Neural cell (in vitro differentiated cells): ENCODE measurements around the gene GNPTG. TPM values are rescaled to one million over a fixed set of nuclear protein-coding genes. Genes with fewer than 3 reads are reported as not detected.

ENCODE experiments used
- H2AFZ ChIP-seq: fragments of 200-600, 300-800 bp; sonication (generic), shearing (Covaris generic); 2 replicates; pipeline ENCODE4 v1.6.0; 2014; ENCODE audit warnings: low read depth, mild to moderate bottlenecking, antibody characterized with exemption, low read length, moderate library complexity
- H3F3A ChIP-seq: fragments of 200-600 bp; shearing (Covaris generic); 2 replicates; pipeline ENCODE4 v1.6.1; 2016; ENCODE audit warnings: mild to moderate bottlenecking, moderate library complexity, mixed read lengths, antibody characterized with exemption, low read length; ENCODE audit not compliant: insufficient read depth, poor library complexity, severe bottlenecking
- H3K27ac ChIP-seq: fragments of 200-600, 300-800 bp; sonication (generic), shearing (Covaris generic); 2 replicates; pipeline ENCODE4 v1.5.1; 2014; ENCODE audit warnings: mild to moderate bottlenecking, low read length, moderate library complexity
- H3K27me3 ChIP-seq: fragments of 300-800, 200-600 bp; sonication (generic), shearing (Covaris generic); 2 replicates; pipeline ENCODE4 v1.6.0; 2014; ENCODE audit warnings: mild to moderate bottlenecking, low read depth, low read length, moderate library complexity; ENCODE audit not compliant: insufficient read depth
- H3K36me3 ChIP-seq: fragments of 300-800, 200-600 bp; sonication (generic), shearing (Covaris generic); 2 replicates; pipeline ENCODE4 v1.5.1; 2014; ENCODE audit warnings: mild to moderate bottlenecking, antibody characterized with exemption, low read length, moderate library complexity; ENCODE audit not compliant: insufficient read depth
- H3K4me2 ChIP-seq: fragments of 300-800, 200-600 bp; sonication (generic), shearing (Covaris generic); 2 replicates; pipeline ENCODE4 v1.6.0; 2014; ENCODE audit warnings: mild to moderate bottlenecking, low read length
- H3K4me3 ChIP-seq: fragments of 300-800, 200-600 bp; sonication (generic), shearing (Covaris generic); 2 replicates; pipeline ENCODE4 v1.5.1; 2014; ENCODE audit warnings: mild to moderate bottlenecking, low read length, moderate library complexity
- H3K79me2 ChIP-seq: fragments of 200-600 bp; shearing (Covaris generic); replicated peaks from 2 replicates; pipeline ENCODE4 v1.6.0; 2014; ENCODE audit warnings: mild to moderate bottlenecking, low read length, moderate library complexity; ENCODE audit not compliant: insufficient read depth
- H3K9ac ChIP-seq: fragments of 300-800, 200-600 bp; sonication (generic), shearing (Covaris generic); 2 replicates; pipeline ENCODE4 v1.6.1; 2016; ENCODE audit warnings: mild to moderate bottlenecking, low read length, mixed read lengths
- H3K9me2 ChIP-seq: fragments of 200-600 bp; shearing (Covaris generic); 2 replicates; pipeline ENCODE4 v1.6.1; 2016; ENCODE audit warnings: mild to moderate bottlenecking, low read length, mixed read lengths; ENCODE audit not compliant: insufficient read depth
- H3K9me3 ChIP-seq: fragments of 200-600, 300-800 bp; sonication (generic), shearing (Covaris generic); 2 replicates; pipeline ENCODE4 v1.6.1; 2016; ENCODE audit warnings: mild to moderate bottlenecking, mixed run types, low read length, moderate library complexity, mixed read lengths
- H4K20me1 ChIP-seq: fragments of 200-600 bp; shearing (Covaris generic); 2 replicates; pipeline ENCODE4 v1.6.1; 2016; ENCODE audit warnings: mild to moderate bottlenecking, mixed run types; ENCODE audit not compliant: insufficient read depth
- EP300 ChIP-seq: fragments of 450-650 bp; conservative IDR thresholded peaks from 2 replicates; pipeline ENCODE4 v1.6.1; 2014; ENCODE audit warnings: antibody characterized with exemption, mild to moderate bottlenecking, moderate library complexity; ENCODE audit not compliant: poor library complexity, severe bottlenecking
- MXI1 ChIP-seq: fragments of 450-650 bp; conservative IDR thresholded peaks from 2 replicates; pipeline ENCODE4 v1.6.1; 2014; ENCODE audit warnings: antibody characterized with exemption, mild to moderate bottlenecking; ENCODE audit not compliant: poor library complexity, severe bottlenecking
- RAD21 ChIP-seq: fragments of 450-650 bp; conservative IDR thresholded peaks from 2 replicates; pipeline ENCODE4 v1.6.1; 2014; ENCODE audit warnings: antibody characterized with exemption, mild to moderate bottlenecking, moderate library complexity
- SMC3 ChIP-seq: fragments of 450-650 bp; conservative IDR thresholded peaks from 2 replicates; pipeline ENCODE4 v1.6.1; 2014; ENCODE audit warnings: antibody characterized with exemption, mild to moderate bottlenecking, moderate library complexity; ENCODE audit not compliant: poor library complexity
- TAF1 ChIP-seq: IDR thresholded peaks from 2 replicates; pipeline ENCODE4 v1.6.1; 2012; ENCODE audit warnings: low read depth
- polyA plus RNA-seq: library from polyadenylated mRNA; depleted of rRNA; stranded (reverse); fragments of >200 nt; gene quantifications from 2 replicates; pipeline ENCODE4 v1.2.3, GENCODE V29; 2014
- TF ChIP-seq, protein P1 (sequence below): fragments of 450-650 bp; IDR thresholded peaks from 2 replicates; pipeline ENCODE4 v1.5.1; 2014; ENCODE audit warnings: antibody characterized with exemption, mild to moderate bottlenecking, moderate library complexity; ENCODE audit not compliant: poor library complexity, severe bottlenecking

Gene GNPTG
- polyA plus RNA-seq, 1 donor from 2014 or later: 90.5 TPM

DNA sequence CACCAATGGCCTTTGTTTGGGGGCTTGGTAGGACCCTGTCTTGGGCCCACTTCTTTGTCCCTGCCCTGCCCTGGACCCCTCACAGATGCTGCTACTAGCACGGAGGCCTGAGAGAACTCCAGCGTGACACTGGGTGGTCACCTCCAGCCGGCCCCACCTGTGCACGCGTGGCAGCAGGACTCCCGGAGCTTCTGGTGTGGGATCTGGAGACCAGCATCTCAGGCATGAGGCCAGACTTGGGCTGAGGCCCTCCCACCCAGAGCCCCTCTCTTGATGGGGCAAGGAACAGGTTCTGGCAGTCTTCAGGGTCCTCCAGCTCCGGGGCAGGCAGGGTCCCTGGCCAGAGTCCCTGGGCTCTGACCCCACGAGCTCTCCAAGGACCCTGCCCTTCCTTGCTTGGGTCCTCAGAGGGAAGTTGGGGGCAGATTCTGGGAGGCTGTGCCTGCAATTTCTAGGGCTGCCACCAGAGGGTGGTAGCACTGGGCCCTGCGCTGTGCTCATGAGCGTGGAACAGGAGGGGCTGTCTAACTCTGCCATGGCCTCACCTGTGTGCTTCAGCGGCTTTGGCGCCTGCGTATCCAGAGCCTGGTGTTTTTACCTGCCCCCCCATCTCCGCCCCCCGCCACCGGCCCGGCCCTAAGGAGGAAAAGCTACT is 21.3 kb upstream of the GNPTG start:
- Histone ChIP-seq H3K9ac (no peak overlapping the region), H3K9me3 (no peaks in the 10 kb centered on the region), H3K9me2 (no peaks in the 10 kb centered on the region), H2AFZ (no peak overlapping the region), H3K79me2 (peaks cover 5% of the 10 kb centered on the region), H4K20me1 (no peaks in the 10 kb centered on the region), H3F3A (no peaks in the 10 kb centered on the region), H3K4me2 (no peak overlapping the region), H3K36me3 (no peaks in the 10 kb centered on the region), H3K27ac (no peak overlapping the region), H3K4me3 (no peak overlapping the region), H3K27me3 (peaks cover 33% of the 10 kb centered on the region)
- TF ChIP-seq, protein P1, sequence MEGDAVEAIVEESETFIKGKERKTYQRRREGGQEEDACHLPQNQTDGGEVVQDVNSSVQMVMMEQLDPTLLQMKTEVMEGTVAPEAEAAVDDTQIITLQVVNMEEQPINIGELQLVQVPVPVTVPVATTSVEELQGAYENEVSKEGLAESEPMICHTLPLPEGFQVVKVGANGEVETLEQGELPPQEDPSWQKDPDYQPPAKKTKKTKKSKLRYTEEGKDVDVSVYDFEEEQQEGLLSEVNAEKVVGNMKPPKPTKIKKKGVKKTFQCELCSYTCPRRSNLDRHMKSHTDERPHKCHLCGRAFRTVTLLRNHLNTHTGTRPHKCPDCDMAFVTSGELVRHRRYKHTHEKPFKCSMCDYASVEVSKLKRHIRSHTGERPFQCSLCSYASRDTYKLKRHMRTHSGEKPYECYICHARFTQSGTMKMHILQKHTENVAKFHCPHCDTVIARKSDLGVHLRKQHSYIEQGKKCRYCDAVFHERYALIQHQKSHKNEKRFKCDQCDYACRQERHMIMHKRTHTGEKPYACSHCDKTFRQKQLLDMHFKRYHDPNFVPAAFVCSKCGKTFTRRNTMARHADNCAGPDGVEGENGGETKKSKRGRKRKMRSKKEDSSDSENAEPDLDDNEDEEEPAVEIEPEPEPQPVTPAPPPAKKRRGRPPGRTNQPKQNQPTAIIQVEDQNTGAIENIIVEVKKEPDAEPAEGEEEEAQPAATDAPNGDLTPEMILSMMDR: peak; percentile 31
- TF ChIP-seq MXI1 (no peak), EP300 (no peak)

DNA sequence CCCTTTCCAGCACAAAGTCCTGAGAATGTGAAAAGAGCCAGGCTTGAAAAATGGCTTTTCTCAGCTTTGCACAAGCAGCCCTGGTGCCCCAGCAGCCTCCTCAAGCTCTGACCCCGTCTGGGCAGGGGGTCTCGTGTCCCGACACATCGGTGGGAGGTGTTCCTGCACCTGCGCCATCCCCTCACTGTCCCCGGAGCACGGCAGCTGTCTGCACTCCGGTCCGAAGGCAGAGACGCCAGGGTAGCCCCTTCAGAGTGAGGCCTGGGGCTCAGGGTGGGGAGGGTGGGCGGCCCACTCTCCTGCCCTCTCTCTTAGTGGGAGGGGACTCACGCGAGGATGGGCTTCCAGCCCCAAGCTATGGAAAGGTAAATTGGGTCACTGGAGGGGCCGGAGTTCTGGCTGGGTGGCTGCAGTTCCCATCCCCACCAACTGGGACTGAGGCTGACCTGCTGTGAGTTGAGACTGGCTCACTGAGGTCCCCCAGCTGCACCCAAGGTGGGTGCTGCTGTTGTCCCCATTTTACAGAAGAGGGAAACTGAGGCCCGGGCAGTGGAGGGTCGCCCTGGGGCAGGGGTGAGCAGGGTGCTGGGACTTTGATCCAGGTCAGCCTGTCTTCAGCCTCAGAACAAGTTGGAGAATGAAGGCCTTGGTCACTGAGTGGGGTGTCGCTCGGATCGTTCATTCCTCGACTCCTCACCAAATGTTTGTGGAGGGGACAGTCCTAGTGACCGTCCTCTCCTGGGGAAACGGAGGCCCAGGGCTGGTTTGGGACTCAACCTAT is 20.6 kb upstream of the GNPTG start:
- no peak overlapping the region for H3K4me2 ChIP-seq
- peaks cover 33% of the 10 kb centered on the region for H3K27me3 ChIP-seq
- peak overlapping the region; percentile 76 for H3K4me3 ChIP-seq
- no peak overlapping the region for H3K27ac ChIP-seq
- TF ChIP-seq RAD21 (no peak), TAF1 (no peak), MXI1 (no peak), SMC3 (no peak)
- H3K9ac ChIP-seq: peak overlapping the region; percentile 9
- no peaks in the 10 kb centered on the region for H4K20me1 ChIP-seq
- H3K9me3 ChIP-seq: no peaks in the 10 kb centered on the region
- no peaks in the 10 kb centered on the region for H3K36me3 ChIP-seq
- H3K9me2 ChIP-seq: no peaks in the 10 kb centered on the region
- H2AFZ ChIP-seq: no peak overlapping the region
- H3K79me2 ChIP-seq: peaks cover 10% of the 10 kb centered on the region
- no peaks in the 10 kb centered on the region for H3F3A ChIP-seq

DNA sequence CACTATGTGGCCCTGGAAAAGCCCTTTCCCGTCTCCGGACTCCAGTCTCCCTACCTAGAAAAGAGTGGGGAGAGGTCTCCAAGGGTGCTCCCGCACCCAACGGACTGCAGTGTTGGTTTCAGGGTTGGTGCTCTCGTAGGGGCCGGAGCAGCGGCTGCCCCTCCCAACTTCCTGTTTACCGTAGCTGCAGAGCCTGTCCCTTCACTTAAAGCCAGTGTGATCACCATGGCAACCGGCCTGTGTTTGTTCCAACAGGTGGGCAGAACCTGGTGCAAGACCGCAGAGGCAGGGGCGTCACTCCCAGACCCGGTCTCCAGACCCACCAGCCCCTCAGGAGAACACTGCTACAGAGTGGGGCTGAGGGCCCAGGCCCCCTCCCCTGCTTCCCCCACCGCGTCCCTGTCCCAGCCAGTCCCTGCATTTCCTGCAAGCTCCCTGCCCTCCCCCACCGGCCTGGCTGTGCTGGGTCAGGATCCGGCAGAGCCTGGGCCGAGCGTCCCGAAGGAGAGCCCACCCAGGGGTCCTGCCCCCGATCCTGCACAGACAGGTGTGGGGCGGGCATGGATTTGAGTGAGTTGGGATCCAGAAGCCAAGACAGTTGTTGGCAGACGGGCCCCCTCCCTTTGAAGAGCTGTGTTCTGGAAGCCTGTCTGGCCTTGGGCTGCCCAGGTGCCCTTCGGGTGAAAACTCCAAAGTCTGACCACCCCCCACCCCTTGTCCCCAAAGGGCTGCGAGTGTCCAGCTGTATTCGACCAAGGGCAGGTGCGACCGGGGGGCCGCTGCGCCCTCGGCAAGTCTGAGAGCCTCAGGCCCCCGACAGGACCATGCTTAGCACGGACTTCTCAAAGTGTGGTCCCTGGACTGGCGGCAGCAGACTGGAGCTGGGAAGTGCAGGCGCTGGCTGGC is 19.8 kb upstream of the GNPTG start:
- H3K36me3 ChIP-seq: no peaks in the 10 kb centered on the region
- H3K27ac ChIP-seq: no peak overlapping the region
- H4K20me1 ChIP-seq: no peaks in the 10 kb centered on the region
- H3F3A ChIP-seq: no peaks in the 10 kb centered on the region
- no peak overlapping the region for H3K4me2 ChIP-seq
- TF ChIP-seq, protein P1: no peak
- peak; percentile 26 for TF ChIP-seq MXI1
- TF ChIP-seq SMC3: no peak
- peak overlapping the region; percentile 9 for H3K9ac ChIP-seq
- no peak overlapping the region for H2AFZ ChIP-seq
- no peaks in the 10 kb centered on the region for H3K9me3 ChIP-seq
- peak overlapping the region; percentile 76 for H3K4me3 ChIP-seq
- H3K9me2 ChIP-seq: no peaks in the 10 kb centered on the region
- H3K27me3 ChIP-seq: peaks cover 33% of the 10 kb centered on the region
- H3K79me2 ChIP-seq: peaks cover 17% of the 10 kb centered on the region
